CD4-positive, alpha-beta T cell (primary cell): ENCODE results near the gene PUS7L. TPM values are rescaled to one million over a fixed set of nuclear protein-coding genes. Genes with fewer than 3 reads are reported as not detected.
"Not testable (repeated sequence)": the region's sequence is repeated elsewhere in the genome, so short reads cannot be mapped to it uniquely, and the experiment has no call there.

Source experiments
- ATAC-seq: fragments of 200-7000 bp; cut with Tn5 transposase; one replicate; pipeline ENCODE4 v1.10.0; 2022; ENCODE audit warnings: mild to moderate bottlenecking; ENCODE audit not compliant: poor library complexity
- CTCF ChIA-PET: fragments of 350-600 bp; sonication (Branson Sonifier 250); formaldehyde crosslinking; loops from one replicate; lab custom pipeline; 2021; ENCODE audit warnings: antibody characterized with exemption, inconsistent platforms; lab: Charles Lee
- POLR2A ChIA-PET: fragments of 350-600 bp; sonication (Branson Sonifier 250); formaldehyde crosslinking; loops from one replicate; lab custom pipeline; 2021; ENCODE audit warnings: antibody characterized with exemption, inconsistent platforms; lab: Charles Lee
- DNase-seq, 14 experiments: peaks; one replicate each; pipeline ENCODE4 v3.0.0-alpha.2; 2013 to 2020; ENCODE audit warnings: mixed read lengths in 2 of 14
- H3K27ac ChIP-seq, 2 donors: one replicate each; pipeline versions ENCODE4 v1.5.1 to v1.7.0; 2013; ENCODE audit warnings: low read length in 2 of 2, low read depth in 1 of 2, mild to moderate bottlenecking in 1 of 2
- H3K27me3 ChIP-seq, 2 experiments: 1 replicate in 1 of 2; 2 replicates in 1 of 2; pipeline versions ENCODE4 v1.6.1 to v1.7.0; 2013; ENCODE audit warnings: low read length in 2 of 2, control low read depth in 1 of 2, mild to moderate bottlenecking in 1 of 2, moderate library complexity in 1 of 2; ENCODE audit not compliant: insufficient read depth in 2 of 2, control insufficient read depth in 1 of 2
- H3K36me3 ChIP-seq: one replicate; pipeline ENCODE4 v1.6.1; 2013; ENCODE audit warnings: low read length, control low read depth; ENCODE audit not compliant: insufficient read depth
- H3K4me1 ChIP-seq: one replicate; pipeline ENCODE4 v1.6.1; 2013; ENCODE audit warnings: low read length, control low read depth; ENCODE audit not compliant: insufficient read depth
- H3K4me3 ChIP-seq: one replicate; pipeline ENCODE4 v1.5.1; 2013; ENCODE audit warnings: mild to moderate bottlenecking, low read length, moderate library complexity
- H3K9me3 ChIP-seq, 2 experiments: 1 replicate in 1 of 2; 2 replicates in 1 of 2; pipeline versions ENCODE4 v1.6.1 to v1.7.0; 2013; ENCODE audit warnings: low read length in 2 of 2, mild to moderate bottlenecking in 2 of 2, control low read depth in 1 of 2, moderate library complexity in 1 of 2; ENCODE audit not compliant: control insufficient read depth in 1 of 2, insufficient read depth in 1 of 2
- H3K27ac Mint-ChIP-seq: one replicate; pipeline ENCODE4 v1.8.0; 2020; ENCODE audit warnings: mixed read lengths
- H3K27me3 Mint-ChIP-seq: one replicate; pipeline ENCODE4 v1.8.0; 2021; ENCODE audit warnings: mixed read lengths
- H3K36me3 Mint-ChIP-seq: one replicate; pipeline ENCODE4 v1.8.0; 2021; ENCODE audit warnings: low read depth, mixed read lengths
- H3K4me1 Mint-ChIP-seq: one replicate; pipeline ENCODE4 v1.8.0; 2021; ENCODE audit warnings: low read depth, mixed read lengths
- H3K4me3 Mint-ChIP-seq: one replicate; pipeline ENCODE4 v1.8.0; 2020; ENCODE audit warnings: mild to moderate bottlenecking, mixed read lengths
- H3K9me3 Mint-ChIP-seq: one replicate; pipeline ENCODE4 v1.8.0; 2020; ENCODE audit warnings: mixed read lengths
- intact Hi-C, 2 experiments: fragments of 100-400 bp; cut with DNase I in 1 of 2; cut with micrococcal nuclease in 1 of 2; formaldehyde crosslinking; loops; one replicate each; pipeline versions ENCODE4 v1.15.1 to v1.9.0; 2023 to 2025; cut with DNase I, micrococcal nuclease
- total RNA-seq, 174 experiments: library from RNA in 2 of 174; stranded (reverse) in 2 of 174; gene quantifications; one replicate each; pipeline ENCODE4 v1.2.3 and lab custom pipeline; 2021 to 2026
- TF ChIP-seq, protein P1 (sequence below): fragments of 200-600 bp; IDR thresholded peaks from one replicate; pipeline ENCODE4 v1.8.0; 2022; ENCODE audit warnings: antibody characterized with exemption, mild to moderate bottlenecking

The PUS7L gene
- total RNA-seq, 2 experiments from 2014 or later = 10.9 to 15.3 TPM

GRCh38 chr12:43754015-43754414, 4.6 kb downstream of the PUS7L start:
- H3K27ac Mint-ChIP-seq = no peak overlapping the region
- Histone ChIP-seq H3K4me3 (no peak overlapping the region), H3K4me1 (peaks cover 13% of the 10 kb centered on the region), H3K36me3 (peaks cover 14% of the 10 kb centered on the region), H3K27ac (no peak overlapping the region), H3K27me3 (no peaks in the 10 kb centered on the region), H3K9me3 (no peaks in the 10 kb centered on the region)
- peaks cover 69% of the 10 kb centered on the region for H3K4me1 Mint-ChIP-seq
- H3K9me3 Mint-ChIP-seq = peaks cover 7% of the 10 kb centered on the region
- ATAC-seq (no peak), DNase-seq (no peak)
- intact Hi-C loops = no loop called here
- no peaks in the 10 kb centered on the region for H3K27me3 Mint-ChIP-seq
- peaks cover 86% of the 10 kb centered on the region for H3K36me3 Mint-ChIP-seq
- ChIA-PET CTCF (no interaction called here), POLR2A (no interaction called here)
- TF ChIP-seq, protein P1, sequence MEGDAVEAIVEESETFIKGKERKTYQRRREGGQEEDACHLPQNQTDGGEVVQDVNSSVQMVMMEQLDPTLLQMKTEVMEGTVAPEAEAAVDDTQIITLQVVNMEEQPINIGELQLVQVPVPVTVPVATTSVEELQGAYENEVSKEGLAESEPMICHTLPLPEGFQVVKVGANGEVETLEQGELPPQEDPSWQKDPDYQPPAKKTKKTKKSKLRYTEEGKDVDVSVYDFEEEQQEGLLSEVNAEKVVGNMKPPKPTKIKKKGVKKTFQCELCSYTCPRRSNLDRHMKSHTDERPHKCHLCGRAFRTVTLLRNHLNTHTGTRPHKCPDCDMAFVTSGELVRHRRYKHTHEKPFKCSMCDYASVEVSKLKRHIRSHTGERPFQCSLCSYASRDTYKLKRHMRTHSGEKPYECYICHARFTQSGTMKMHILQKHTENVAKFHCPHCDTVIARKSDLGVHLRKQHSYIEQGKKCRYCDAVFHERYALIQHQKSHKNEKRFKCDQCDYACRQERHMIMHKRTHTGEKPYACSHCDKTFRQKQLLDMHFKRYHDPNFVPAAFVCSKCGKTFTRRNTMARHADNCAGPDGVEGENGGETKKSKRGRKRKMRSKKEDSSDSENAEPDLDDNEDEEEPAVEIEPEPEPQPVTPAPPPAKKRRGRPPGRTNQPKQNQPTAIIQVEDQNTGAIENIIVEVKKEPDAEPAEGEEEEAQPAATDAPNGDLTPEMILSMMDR = no peak
- H3K4me3 Mint-ChIP-seq = no peak overlapping the region

DNA sequence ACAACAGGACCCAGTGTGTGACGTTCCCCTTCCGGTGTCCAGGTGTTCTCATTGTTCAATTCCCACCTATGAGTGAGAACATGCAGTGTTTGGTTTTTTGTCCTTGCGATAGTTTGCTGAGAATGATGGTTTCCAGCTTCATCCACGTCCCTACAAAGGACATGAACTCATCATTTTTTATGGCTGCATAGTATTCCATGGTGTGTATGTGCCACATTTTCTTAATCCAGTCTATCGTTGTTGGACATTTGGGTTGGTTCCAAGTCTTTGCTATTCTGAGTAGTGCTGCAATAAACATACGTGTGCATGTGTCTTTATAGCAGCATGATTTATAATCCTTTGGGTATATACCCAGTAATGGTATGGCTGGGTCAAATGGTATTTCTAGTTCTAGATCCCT, 7.2 kb downstream of the PUS7L start:
- H3K27me3 ChIP-seq, H3K27ac Mint-ChIP-seq, H3K9me3 Mint-ChIP-seq, ATAC-seq, POLR2A ChIA-PET, H3K4me1 ChIP-seq, H3K27ac ChIP-seq, H3K27me3 Mint-ChIP-seq, H3K9me3 ChIP-seq, CTCF ChIA-PET, intact Hi-C loops, DNase-seq, H3K4me3 Mint-ChIP-seq, H3K4me3 ChIP-seq: not testable (repeated sequence)
- peaks cover 47% of the 10 kb centered on the region for H3K4me1 Mint-ChIP-seq
- H3K36me3 ChIP-seq = peaks cover 14% of the 10 kb centered on the region
- peaks cover 74% of the 10 kb centered on the region for H3K36me3 Mint-ChIP-seq

- no peak overlapping the region for H3K4me3 ChIP-seq
- Mint-ChIP-seq H3K27ac (no peak overlapping the region), H3K36me3 (peaks cover 73% of the 10 kb centered on the region), H3K9me3 (peaks cover 7% of the 10 kb centered on the region), H3K4me1 (peaks cover 41% of the 10 kb centered on the region), H3K4me3 (no peak overlapping the region), H3K27me3 (no peaks in the 10 kb centered on the region)
- intact Hi-C loops = no loop called here
- ATAC-seq (no peak), DNase-seq (no peak)
- H3K27ac ChIP-seq = no peak overlapping the region
- peaks cover 14% of the 10 kb centered on the region for H3K36me3 ChIP-seq
- ChIA-PET CTCF (no interaction called here), POLR2A (no interaction called here)
- no peaks in the 10 kb centered on the region for H3K4me1 ChIP-seq
- TF ChIP-seq, protein P1 = no peak
- no peaks in the 10 kb centered on the region for H3K9me3 ChIP-seq
- H3K27me3 ChIP-seq = no peaks in the 10 kb centered on the region
Measured at GRCh38 chr12:43750814-43751213, 7.8 kb downstream of the PUS7L start.

- H3K27me3 ChIP-seq = no peaks in the 10 kb centered on the region
- ATAC-seq (no peak), DNase-seq (no peak)
- H3K4me3 ChIP-seq = no peak overlapping the region
- H3K36me3 ChIP-seq = peaks cover 14% of the 10 kb centered on the region
- no peaks in the 10 kb centered on the region for H3K9me3 ChIP-seq
- H3K27ac ChIP-seq = no peak overlapping the region
- H3K4me3 Mint-ChIP-seq = no peak overlapping the region
- peaks cover 7% of the 10 kb centered on the region for H3K9me3 Mint-ChIP-seq
- no peaks in the 10 kb centered on the region for H3K4me1 ChIP-seq
- no peak overlapping the region for H3K27ac Mint-ChIP-seq
- no peaks in the 10 kb centered on the region for H3K27me3 Mint-ChIP-seq
- intact Hi-C loops = no loop called here
- peaks cover 73% of the 10 kb centered on the region for H3K36me3 Mint-ChIP-seq
- peaks cover 26% of the 10 kb centered on the region for H3K4me1 Mint-ChIP-seq
- ChIA-PET CTCF (interaction anchor here (0.5 kb wide), 1 partner anchor 119 kb away, joined by 3 read pairs; no protein-coding TSS in a partner anchor), POLR2A (interaction anchor here (1.0 kb wide), 1 partner anchor 1078 kb away, joined by 3 read pairs; no protein-coding TSS in a partner anchor)
- TF ChIP-seq, protein P1 = no peak
Measured at GRCh38 chr12:43749016-43749415, 9.6 kb downstream of the PUS7L start.
